Osteoblast (primary cell): ENCODE data around the gene NOB1. TPM values are rescaled to one million over a fixed set of nuclear protein-coding genes. Genes with fewer than 3 reads are reported as not detected.

Experiments
- DNase-seq: peaks from one replicate; pipeline ENCODE4 v3.0.0; 2011; ENCODE audit warnings: low spot score, mixed read lengths; ENCODE audit not compliant: insufficient read length; ENCODE audit errors: missing footprints
- H2AFZ ChIP-seq: 2 replicates; pipeline ENCODE4 v1.6.0; 2011; ENCODE audit warnings: mild to moderate bottlenecking, low read length
- H3K27ac ChIP-seq: 2 replicates; pipeline ENCODE4 v1.5.1; 2011; ENCODE audit warnings: mild to moderate bottlenecking, low read depth, low read length, moderate library complexity
- H3K27me3 ChIP-seq: 2 replicates; pipeline ENCODE4 v1.6.0; 2012; ENCODE audit warnings: mild to moderate bottlenecking, control low read depth, inconsistent platforms, low read length, moderate library complexity; ENCODE audit not compliant: insufficient read depth
- H3K36me3 ChIP-seq: 2 replicates; pipeline ENCODE4 v1.5.1; 2011; ENCODE audit warnings: mild to moderate bottlenecking, low read length, control low read depth, moderate library complexity; ENCODE audit not compliant: insufficient read depth
- H3K4me1 ChIP-seq: 2 replicates; pipeline ENCODE4 v1.5.1; 2011; ENCODE audit warnings: mild to moderate bottlenecking, low read length, control low read depth, moderate library complexity; ENCODE audit not compliant: insufficient read depth
- H3K4me2 ChIP-seq: 2 replicates; pipeline ENCODE4 v1.6.0; 2011; ENCODE audit warnings: mild to moderate bottlenecking, low read length; ENCODE audit not compliant: insufficient read depth
- H3K4me3 ChIP-seq: fragments of 200-600 bp; sonication (generic); 3 replicates; pipeline ENCODE4 v1.5.1; 2012; ENCODE audit warnings: mild to moderate bottlenecking, low read length, inconsistent platforms; ENCODE audit not compliant: insufficient read depth
- H3K79me2 ChIP-seq: 2 replicates; pipeline ENCODE4 v1.6.0; 2012; ENCODE audit warnings: mild to moderate bottlenecking, low read length, control low read depth, inconsistent platforms; ENCODE audit not compliant: insufficient read depth
- H3K9me3 ChIP-seq: 2 replicates; pipeline ENCODE4 v1.5.1; 2011; ENCODE audit warnings: low read depth, low read length, control low read depth
- H4K20me1 ChIP-seq: 2 replicates; pipeline ENCODE4 v1.6.0; 2012; ENCODE audit warnings: mild to moderate bottlenecking, low read length, control low read depth; ENCODE audit not compliant: insufficient read depth
- total RNA-seq: library from RNA; depleted of rRNA; stranded (reverse); fragments of >200 nt; gene quantifications from 2 replicates; pipeline ENCODE4 v1.2.3, GENCODE V29; 2012
- TF ChIP-seq, protein P1 (sequence below): IDR thresholded peaks from 2 replicates; pipeline ENCODE4 v1.5.1; 2011; ENCODE audit warnings: mild to moderate bottlenecking, low read depth, low read length, moderate library complexity; ENCODE audit errors: extremely low read depth

Gene NOB1
- total RNA-seq, 1 donor, result 35.5 TPM

DNA sequence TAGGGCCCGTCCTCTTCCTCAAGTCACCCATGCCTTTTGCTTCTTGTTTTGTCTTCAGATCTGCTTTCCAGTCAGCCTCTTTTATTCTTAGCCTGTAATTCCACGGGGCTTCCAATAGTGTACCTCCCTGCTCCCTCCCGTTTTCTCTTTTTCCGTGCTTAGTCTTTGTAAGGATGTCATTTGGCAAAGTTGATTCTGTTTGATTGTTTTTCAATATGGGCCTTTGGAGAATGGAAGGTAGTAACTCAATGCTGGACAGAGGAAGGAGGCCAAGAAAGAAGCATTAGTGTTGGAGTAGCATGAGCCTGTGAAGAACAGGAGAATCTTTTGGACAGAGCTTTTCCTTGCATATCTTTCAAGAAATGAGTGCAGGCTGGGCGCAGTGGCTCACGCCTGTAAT is 13.9 kb upstream of the NOB1 start:
- no peaks in the 10 kb centered on the region for H3K9me3 ChIP-seq
- H3K4me2 ChIP-seq, result no peak overlapping the region
- peaks cover 6% of the 10 kb centered on the region for H4K20me1 ChIP-seq
- no peak overlapping the region for H3K4me3 ChIP-seq
- DNase-seq, result no peak
- peaks cover 10% of the 10 kb centered on the region for H3K4me1 ChIP-seq
- H3K79me2 ChIP-seq, result peaks cover 81% of the 10 kb centered on the region
- H3K27me3 ChIP-seq, result no peaks in the 10 kb centered on the region
- H3K27ac ChIP-seq, result no peak overlapping the region
- TF ChIP-seq, protein P1, sequence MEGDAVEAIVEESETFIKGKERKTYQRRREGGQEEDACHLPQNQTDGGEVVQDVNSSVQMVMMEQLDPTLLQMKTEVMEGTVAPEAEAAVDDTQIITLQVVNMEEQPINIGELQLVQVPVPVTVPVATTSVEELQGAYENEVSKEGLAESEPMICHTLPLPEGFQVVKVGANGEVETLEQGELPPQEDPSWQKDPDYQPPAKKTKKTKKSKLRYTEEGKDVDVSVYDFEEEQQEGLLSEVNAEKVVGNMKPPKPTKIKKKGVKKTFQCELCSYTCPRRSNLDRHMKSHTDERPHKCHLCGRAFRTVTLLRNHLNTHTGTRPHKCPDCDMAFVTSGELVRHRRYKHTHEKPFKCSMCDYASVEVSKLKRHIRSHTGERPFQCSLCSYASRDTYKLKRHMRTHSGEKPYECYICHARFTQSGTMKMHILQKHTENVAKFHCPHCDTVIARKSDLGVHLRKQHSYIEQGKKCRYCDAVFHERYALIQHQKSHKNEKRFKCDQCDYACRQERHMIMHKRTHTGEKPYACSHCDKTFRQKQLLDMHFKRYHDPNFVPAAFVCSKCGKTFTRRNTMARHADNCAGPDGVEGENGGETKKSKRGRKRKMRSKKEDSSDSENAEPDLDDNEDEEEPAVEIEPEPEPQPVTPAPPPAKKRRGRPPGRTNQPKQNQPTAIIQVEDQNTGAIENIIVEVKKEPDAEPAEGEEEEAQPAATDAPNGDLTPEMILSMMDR, result no peak
- H3K36me3 ChIP-seq, result no peaks in the 10 kb centered on the region
- H2AFZ ChIP-seq, result no peak overlapping the region

DNA sequence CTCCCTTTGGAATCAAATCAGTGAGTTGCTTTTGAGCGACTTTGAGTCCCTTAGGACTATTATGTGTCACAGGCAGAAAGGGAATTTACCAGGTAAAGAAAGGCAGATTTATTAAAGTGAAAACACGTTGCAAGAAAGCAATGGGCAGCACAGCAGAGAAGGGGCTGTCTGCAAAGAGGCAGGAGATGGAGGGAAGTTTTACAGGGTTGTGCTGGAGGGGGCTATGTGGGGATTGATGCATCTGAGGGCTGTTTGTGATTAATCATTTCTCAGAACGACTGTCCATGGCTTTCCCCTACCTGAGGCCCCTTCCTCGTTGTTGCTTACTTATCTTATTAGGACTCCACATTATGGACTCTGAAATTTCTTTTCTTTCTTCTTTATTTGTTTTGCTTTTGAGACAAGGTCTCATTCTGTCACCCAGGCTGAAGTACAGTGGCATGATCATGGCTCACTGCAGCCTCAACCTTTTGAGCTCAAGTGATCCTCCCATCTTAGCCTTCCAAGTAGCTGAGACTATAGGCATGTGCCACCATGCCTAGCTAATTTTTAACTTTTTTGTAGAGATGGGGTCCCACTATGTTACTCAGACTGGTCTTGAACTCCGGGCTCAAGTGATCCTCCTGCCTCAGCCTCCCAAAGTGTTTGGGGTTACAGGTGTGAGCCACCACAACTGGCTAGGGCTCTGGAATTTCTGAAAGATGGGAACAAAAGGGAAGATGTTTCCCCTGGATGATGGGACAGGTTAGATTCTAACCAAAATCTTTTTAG is 12.9 kb upstream of the NOB1 start:
- no peak overlapping the region for H3K27ac ChIP-seq
- H4K20me1 ChIP-seq, result peaks cover 6% of the 10 kb centered on the region
- no peaks in the 10 kb centered on the region for H3K9me3 ChIP-seq
- H3K27me3 ChIP-seq, result no peaks in the 10 kb centered on the region
- DNase-seq, result no peak
- peaks cover 15% of the 10 kb centered on the region for H3K4me1 ChIP-seq
- TF ChIP-seq, protein P1, result no peak
- peaks cover 85% of the 10 kb centered on the region for H3K79me2 ChIP-seq
- no peaks in the 10 kb centered on the region for H3K36me3 ChIP-seq
- no peak overlapping the region for H2AFZ ChIP-seq
- no peak overlapping the region for H3K4me3 ChIP-seq
- H3K4me2 ChIP-seq, result no peak overlapping the region

- H3K4me2 ChIP-seq, result peak overlapping the region; percentile 99
- no peak overlapping the region for H3K4me3 ChIP-seq
- no peaks in the 10 kb centered on the region for H3K36me3 ChIP-seq
- peaks cover 12% of the 10 kb centered on the region for H3K4me1 ChIP-seq
- no peak for DNase-seq
- TF ChIP-seq, protein P1, result no peak
- H2AFZ ChIP-seq, result no peak overlapping the region
- H4K20me1 ChIP-seq, result peaks cover 6% of the 10 kb centered on the region
- no peaks in the 10 kb centered on the region for H3K9me3 ChIP-seq
- no peaks in the 10 kb centered on the region for H3K27me3 ChIP-seq
- H3K27ac ChIP-seq, result no peak overlapping the region
- H3K79me2 ChIP-seq, result peaks cover 59% of the 10 kb centered on the region
These were observed 8.8 kb upstream of the NOB1 start for GRCh38 chr16:69763599-69763942.

DNA sequence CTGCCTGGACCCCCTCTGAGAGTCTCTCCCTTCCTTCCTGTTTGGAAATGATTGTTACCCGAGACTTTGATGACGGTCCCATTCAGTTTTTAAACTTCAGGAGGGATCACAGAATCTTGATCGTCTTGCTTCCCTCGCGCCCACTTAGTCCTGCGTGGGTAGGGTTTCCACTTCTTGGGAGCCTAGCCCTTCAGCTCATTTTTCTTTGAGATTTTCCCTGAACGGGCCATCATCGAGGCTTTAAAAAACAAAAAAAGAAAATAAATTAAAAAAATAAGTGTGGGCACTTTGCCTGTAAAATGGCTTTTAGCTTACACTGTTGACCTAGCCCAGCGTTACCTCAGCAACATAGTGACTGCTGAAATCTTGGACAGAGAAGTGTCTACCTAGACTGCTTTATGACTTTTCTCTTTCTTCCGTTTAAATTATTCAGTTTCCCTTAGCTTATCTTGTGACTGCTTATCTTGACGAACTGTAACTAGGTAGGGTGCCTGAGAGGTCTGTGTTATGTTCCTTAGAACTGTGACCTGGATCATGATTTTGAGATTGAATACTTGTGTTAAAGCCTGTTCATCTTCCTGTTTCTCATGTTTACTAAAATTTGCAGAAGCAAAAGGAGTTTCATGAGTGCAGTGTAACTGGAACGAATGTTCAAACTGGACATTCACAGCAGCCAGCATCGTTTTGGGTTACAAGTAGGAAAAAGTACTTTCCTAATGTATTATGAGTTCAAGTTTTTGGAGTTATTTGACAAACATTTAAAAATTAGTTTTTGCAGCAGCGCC is 8.3 kb upstream of the NOB1 start:
- Histone ChIP-seq H3K4me3 (peak overlapping the region; percentile 99), H3K79me2 (peaks cover 57% of the 10 kb centered on the region), H2AFZ (peak overlapping the region; percentile 99), H3K27ac (peak overlapping the region; percentile 85), H4K20me1 (peaks cover 6% of the 10 kb centered on the region), H3K9me3 (no peaks in the 10 kb centered on the region), H3K4me2 (peak overlapping the region; percentile 99), H3K27me3 (no peaks in the 10 kb centered on the region), H3K36me3 (no peaks in the 10 kb centered on the region), H3K4me1 (peaks cover 12% of the 10 kb centered on the region)
- DNase-seq, result no peak
- TF ChIP-seq, protein P1, result no peak
